K562 (cell line): ENCODE measurements around the gene TXNRD2. TPM values are rescaled to one million over a fixed set of nuclear protein-coding genes. Genes with fewer than 3 reads are reported as not detected.
A peak's percentile ranks its signal among the peaks of the same experiment; 100 is the strongest.

ENCODE experiments used
- CEBPZ ChIP-seq: fragments of 150-350 bp; IDR thresholded peaks from 2 replicates; pipeline ENCODE4 v1.6.1; 2014; ENCODE audit warnings: low read depth, mild to moderate bottlenecking, low read length, borderline replicate concordance
- DIDO1 ChIP-seq: fragments of 450-650 bp; IDR thresholded peaks from 2 replicates; pipeline ENCODE4 v1.6.1; 2016; ENCODE audit warnings: low read depth, missing biosample characterization, missing genetic modification characterization
- E2F6 ChIP-seq, 2 experiments: IDR thresholded peaks; 2 replicates each; pipeline ENCODE4 v1.6.1; 2011; ENCODE audit warnings: borderline replicate concordance in 1 of 2, control low read depth in 1 of 2, low read depth in 1 of 2, low read length in 1 of 2, mild to moderate bottlenecking in 1 of 2, mixed read lengths in 1 of 2, moderate library complexity in 1 of 2; ENCODE audit not compliant: insufficient read depth in 1 of 2, insufficient read length in 1 of 2, poor library complexity in 1 of 2, severe bottlenecking in 1 of 2; ENCODE audit errors: extremely low read depth in 1 of 2
- ELF4 ChIP-seq: fragments of 450-650 bp; formaldehyde crosslinking; IDR thresholded peaks from 2 replicates; pipeline ENCODE4 v1.4.0; 2022; ENCODE audit warnings: missing genetic modification characterization
- HBP1 ChIP-seq: fragments of 450-650 bp; formaldehyde crosslinking; IDR thresholded peaks from 2 replicates; pipeline ENCODE4 v1.4.0; 2022; ENCODE audit warnings: missing genetic modification characterization
- HNRNPLL ChIP-seq: fragments of 200-400 bp; formaldehyde crosslinking; IDR thresholded peaks from 2 replicates; pipeline ENCODE4 v1.6.1; 2017; ENCODE audit warnings: low read length, low read depth, mild to moderate bottlenecking; ENCODE audit not compliant: poor library complexity, severe bottlenecking
- HOXB6 ChIP-seq: fragments of 250-450 bp; sonication (Bioruptor Pico); IDR thresholded peaks from 2 replicates; pipeline ENCODE4 v1.5.1; 2022; ENCODE audit warnings: mild to moderate bottlenecking, borderline replicate concordance
- RUNX1 ChIP-seq: sonication (generic); IDR thresholded peaks from 2 replicates; pipeline ENCODE4 v1.6.1; 2016; ENCODE audit warnings: antibody characterized with exemption, low read depth
- SP1 ChIP-seq: sonication (generic); formaldehyde crosslinking; IDR thresholded peaks from 2 replicates; pipeline ENCODE4 v1.8.1; 2022; ENCODE audit warnings: mild to moderate bottlenecking, missing genetic modification reagents
- SREBF1 ChIP-seq: fragments of 150-350 bp; IDR thresholded peaks from 2 replicates; pipeline ENCODE4 v1.6.1; 2014; ENCODE audit warnings: antibody characterized with exemption, low read depth, low read length, borderline replicate concordance
- WHSC1 ChIP-seq: IDR thresholded peaks from one replicate; pipeline ENCODE4 v1.6.1; 2012; ENCODE audit warnings: low read length, control low read depth, inconsistent platforms
- ZNF316 ChIP-seq: fragments of 450-650 bp; IDR thresholded peaks from 2 replicates; pipeline ENCODE4 v1.6.1; 2016
- ZNF347 ChIP-seq: fragments of 450-650 bp; formaldehyde crosslinking; IDR thresholded peaks from 2 replicates; pipeline ENCODE4 v1.4.0; 2020; ENCODE audit warnings: low read depth, mild to moderate bottlenecking, moderate library complexity
- polyA plus RNA-seq, 8 experiments: library from polyadenylated mRNA; depleted of rRNA in 4 of 8; stranded (reverse) in 5 of 8; unstranded in 3 of 8; fragments of >200 nt; fragmentation: Nextera tagmentation in 2 of 8; fragmentation: Illumina TruSeq in 1 of 8; extraction: Ambion mirVana in 2 of 8; extraction: Trizol in 1 of 8; gene quantifications; 2 replicates each; pipeline versions ENCODE4 v1.2.1 to v1.2.3, GENCODE V29; 2011 to 2014; ENCODE audit warnings: inconsistent platforms in 1 of 8, missing spikeins in 1 of 8
- total RNA-seq, 7 experiments: library from RNA; depleted of rRNA in 6 of 7; stranded (reverse); fragments of >200 nt in 6 of 7; fragmentation: Illumina TruSeq in 2 of 7; extraction: Trizol in 2 of 7; gene quantifications; 2 replicates each; pipeline versions ENCODE4 v1.2.1 to v1.2.3, GENCODE V29; 2011 to 2021; ENCODE audit warnings: low replicate concordance in 1 of 7

Gene TXNRD2
- total and polyA plus RNA-seq, 9 of the 15 experiments (the other 6 are each of a cell fraction or from before 2014, with no cell fraction given), result 3.3 to 80.2 (median 49.4) TPM

GRCh38 chr22:19853058-19853878 is 88.3 kb downstream of the TXNRD2 start (continued):
- TF ChIP-seq HBP1 (CRISPR knock-in tag) (0 out of 2 replicates have a peak, but pooled peaks have one; percentile 50), ZNF347 (CRISPR knock-in tag) (0 out of 2 replicates have a peak, but pooled peaks have one; percentile 2), ZNF316 (no peak), HNRNPLL (peak; percentile 20), SREBF1 (0 out of 2 replicates have a peak, but pooled peaks have one; percentile 23), SP1 (CRISPR knock-in tag) (no peak), E2F6 (IDR thresholded peaks at IDR 0.05; ENCODE audit: borderline replicate concordance in 1 of 2, extremely low read depth in 1 of 2, insufficient read depth in 1 of 2, insufficient read length in 1 of 2, low read depth in 1 of 2, low read length in 1 of 2, poor library complexity in 1 of 2, severe bottlenecking in 1 of 2) (peak in 1 of 2 experiments; percentile 1), WHSC1 (peak; percentile 31), HOXB6 (CRISPR knock-in tag) (0 out of 2 replicates have a peak, but pooled peaks have one; percentile 29), RUNX1 (no peak), CEBPZ (0 out of 2 replicates have a peak, but pooled peaks have one; percentile 6), DIDO1 (peak; percentile 18; the same call in 1 of the 2 replicates), ELF4 (CRISPR knock-in tag) (peak; percentile 77)
